CD4-positive, CD25-positive, alpha-beta regulatory T cell (primary cell): ENCODE measurements around the gene ATRN. TPM values are rescaled to one million over a fixed set of nuclear protein-coding genes. Genes with fewer than 3 reads are reported as not detected.

Experiments used
- ATAC-seq, 2 donors: fragments of 150-1000 bp; cut with Tn5 transposase; one replicate each; pipeline ENCODE4 v1.10.0; 2021; ENCODE audit warnings: low read depth in 2 of 2, moderate number of reproducible peaks in 2 of 2, moderate library complexity in 1 of 2
- DNase-seq, 3 donors: peaks; one replicate each; pipeline versions ENCODE4 v3.0.0 to v3.0.0-alpha.2; 2012 to 2022; ENCODE audit warnings: mixed read lengths in 1 of 3
- H3K27ac ChIP-seq: one replicate; pipeline ENCODE4 v1.7.0; 2013; ENCODE audit warnings: mild to moderate bottlenecking, low read length; ENCODE audit not compliant: insufficient read depth, poor library complexity, severe bottlenecking
- H3K27me3 ChIP-seq: one replicate; pipeline ENCODE4 v1.7.0; 2013; ENCODE audit warnings: low read length; ENCODE audit not compliant: control insufficient read depth, insufficient read depth
- H3K36me3 ChIP-seq: one replicate; pipeline ENCODE4 v1.7.0; 2013; ENCODE audit warnings: mild to moderate bottlenecking, low read length, moderate library complexity; ENCODE audit not compliant: control insufficient read depth, insufficient read depth
- H3K4me1 ChIP-seq: 2 replicates; pipeline ENCODE4 v1.7.0; 2013; ENCODE audit warnings: mild to moderate bottlenecking, low read length; ENCODE audit not compliant: insufficient read depth, control insufficient read depth, poor library complexity, severe bottlenecking
- H3K4me3 ChIP-seq: one replicate; pipeline ENCODE4 v1.7.0; 2013; ENCODE audit warnings: low read depth, mild to moderate bottlenecking, low read length, moderate library complexity
- H3K9me3 ChIP-seq, 2 experiments: 1 replicate in 1 of 2; 2 replicates in 1 of 2; pipeline ENCODE4 v1.7.0; 2013; ENCODE audit warnings: low read length in 2 of 2, mild to moderate bottlenecking in 1 of 2, moderate library complexity in 1 of 2; ENCODE audit not compliant: control insufficient read depth in 2 of 2
- H3K27ac Mint-ChIP-seq, 3 donors: one replicate each; pipeline ENCODE4 v1.8.0; 2020 to 2022; ENCODE audit warnings: mild to moderate bottlenecking in 3 of 3, mixed read lengths in 3 of 3, moderate library complexity in 2 of 3
- H3K27me3 Mint-ChIP-seq: one replicate; pipeline ENCODE4 v1.8.0; 2022; ENCODE audit warnings: mild to moderate bottlenecking, mixed read lengths
- H3K36me3 Mint-ChIP-seq: one replicate; pipeline ENCODE4 v1.8.0; 2020; ENCODE audit warnings: mixed read lengths
- H3K4me1 Mint-ChIP-seq, 4 donors: one replicate each; pipeline ENCODE4 v1.8.0; 2020 to 2022; ENCODE audit warnings: mixed read lengths in 4 of 4, mild to moderate bottlenecking in 1 of 4
- H3K4me3 Mint-ChIP-seq, 4 donors: one replicate each; pipeline ENCODE4 v1.8.0; 2020 to 2022; ENCODE audit warnings: mild to moderate bottlenecking in 4 of 4, mixed read lengths in 4 of 4, moderate library complexity in 3 of 4
- H3K9me3 Mint-ChIP-seq, 7 donors: one replicate each; pipeline ENCODE4 v1.8.0; 2020 to 2022; ENCODE audit warnings: mixed read lengths in 7 of 7, mild to moderate bottlenecking in 3 of 7, moderate library complexity in 2 of 7
- polyA plus RNA-seq, 4 donors: library from polyadenylated mRNA; unstranded; fragments of 300-500 nt; fragmentation: Illumina TruSeq; gene quantifications; one replicate each; pipeline ENCODE4 v1.2.3, GENCODE V29; 2021
- total RNA-seq: library from RNA; stranded (reverse); gene quantifications from one replicate; pipeline ENCODE4 v1.2.3, GENCODE V29; 2022

Gene ATRN
- total and polyA plus RNA-seq, 5 donors from 2014 or later: 5.9 to 12.9 (median 7.5) TPM

DNA sequence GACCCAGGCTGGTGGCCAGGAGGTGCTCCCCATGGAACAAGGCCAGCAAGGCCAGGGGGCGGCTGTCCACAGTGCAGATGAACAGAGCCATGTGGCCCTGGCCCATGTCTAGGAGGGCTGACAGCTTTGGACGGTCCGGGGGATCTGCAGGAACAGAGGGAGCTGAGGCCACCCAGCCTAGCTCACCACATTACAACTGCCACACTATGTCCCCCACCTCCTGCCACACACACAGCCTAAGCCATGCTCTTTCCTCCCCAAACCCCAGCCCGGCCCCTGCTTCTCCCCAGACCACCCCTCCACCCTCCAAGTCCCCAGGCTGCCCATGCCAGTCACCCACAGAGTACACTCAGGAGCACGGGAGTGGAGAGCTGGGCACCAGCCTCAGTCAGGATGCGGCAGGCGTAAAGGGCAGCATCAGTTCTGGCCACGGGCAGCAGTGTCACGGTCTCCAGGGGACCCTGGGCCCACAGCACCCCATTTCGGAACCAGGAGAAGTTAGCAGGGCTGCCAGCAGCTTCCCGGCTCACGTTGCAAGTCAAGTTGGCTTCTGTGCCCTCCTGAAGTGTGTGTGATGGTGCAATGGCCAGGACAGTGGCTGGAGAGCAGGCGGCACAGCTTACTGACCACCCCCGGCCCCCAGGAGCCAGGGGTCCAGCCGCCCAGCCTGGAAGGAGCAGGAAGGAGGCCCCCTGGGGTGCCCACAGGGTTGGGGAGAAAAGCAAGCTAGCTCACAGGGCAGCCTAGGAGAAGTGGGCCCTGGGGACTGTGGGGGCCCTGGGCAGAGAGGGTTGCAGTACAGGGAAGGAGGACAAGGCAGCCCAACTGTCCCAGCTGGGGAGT lies 226.1 kb downstream of the ATRN start:
- H3K27me3 ChIP-seq: no peaks in the 10 kb centered on the region
- no peak overlapping the region for H3K4me3 Mint-ChIP-seq
- H3K4me1 Mint-ChIP-seq: no peaks in the 10 kb centered on the region
- no peak overlapping the region for H3K27ac Mint-ChIP-seq
- peaks cover 0 to 3% of the 10 kb centered on the region in 2 experiments for H3K9me3 ChIP-seq
- no peaks in the 10 kb centered on the region for H3K36me3 Mint-ChIP-seq
- DNase-seq (no peak), ATAC-seq (no peak)
- no peaks in the 10 kb centered on the region for H3K36me3 ChIP-seq
- H3K4me1 ChIP-seq: no peaks in the 10 kb centered on the region
- no peak overlapping the region for H3K4me3 ChIP-seq
- no peak overlapping the region for H3K27ac ChIP-seq
- no peaks in the 10 kb centered on the region for H3K9me3 Mint-ChIP-seq
- H3K27me3 Mint-ChIP-seq: peaks cover 4% of the 10 kb centered on the region

- Histone ChIP-seq H3K27ac (no peak overlapping the region), H3K4me3 (no peak overlapping the region), H3K27me3 (no peaks in the 10 kb centered on the region), H3K9me3 (peaks cover 0 to 3% of the 10 kb centered on the region in 2 experiments), H3K36me3 (no peaks in the 10 kb centered on the region), H3K4me1 (no peaks in the 10 kb centered on the region)
- Mint-ChIP-seq H3K4me3 (no peak overlapping the region), H3K27me3 (peaks cover 4% of the 10 kb centered on the region), H3K4me1 (no peaks in the 10 kb centered on the region), H3K9me3 (no peaks in the 10 kb centered on the region), H3K27ac (no peak overlapping the region), H3K36me3 (no peaks in the 10 kb centered on the region)
- no peak for ATAC-seq
- DNase-seq: no peak
Measured at GRCh38 chr20:3697588-3698305, 226.9 kb downstream of the ATRN start.

DNA sequence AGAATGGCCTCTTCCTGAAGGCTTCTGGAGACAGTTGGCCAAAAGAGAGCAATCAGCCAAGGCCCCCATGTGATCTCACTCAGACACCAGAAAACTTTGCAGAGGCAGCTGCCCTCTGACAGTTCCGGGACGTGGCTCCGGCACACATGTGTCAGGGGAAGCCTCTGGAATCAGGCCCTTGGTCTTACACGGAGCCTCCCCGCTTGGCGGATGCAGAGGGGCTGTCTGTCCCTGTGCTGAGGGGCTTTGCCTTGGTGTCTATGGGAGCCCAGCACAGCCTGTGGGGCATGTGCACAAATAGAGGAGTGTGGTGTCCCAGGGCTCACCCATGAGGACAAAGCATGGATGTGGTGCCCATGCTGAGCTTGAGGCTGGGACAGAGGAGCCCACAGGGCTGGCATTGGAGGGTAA lies 227.8 kb downstream of the ATRN start:
- Mint-ChIP-seq H3K9me3 (no peaks in the 10 kb centered on the region), H3K36me3 (no peaks in the 10 kb centered on the region), H3K27ac (no peak overlapping the region), H3K4me1 (no peaks in the 10 kb centered on the region), H3K4me3 (no peak overlapping the region), H3K27me3 (peaks cover 4% of the 10 kb centered on the region)
- no peaks in the 10 kb centered on the region for H3K36me3 ChIP-seq
- H3K4me1 ChIP-seq: no peaks in the 10 kb centered on the region
- no peak for ATAC-seq
- no peak overlapping the region for H3K4me3 ChIP-seq
- no peak for DNase-seq
- H3K27ac ChIP-seq: no peak overlapping the region
- peaks cover 0 to 3% of the 10 kb centered on the region in 2 experiments for H3K9me3 ChIP-seq
- no peaks in the 10 kb centered on the region for H3K27me3 ChIP-seq

DNA sequence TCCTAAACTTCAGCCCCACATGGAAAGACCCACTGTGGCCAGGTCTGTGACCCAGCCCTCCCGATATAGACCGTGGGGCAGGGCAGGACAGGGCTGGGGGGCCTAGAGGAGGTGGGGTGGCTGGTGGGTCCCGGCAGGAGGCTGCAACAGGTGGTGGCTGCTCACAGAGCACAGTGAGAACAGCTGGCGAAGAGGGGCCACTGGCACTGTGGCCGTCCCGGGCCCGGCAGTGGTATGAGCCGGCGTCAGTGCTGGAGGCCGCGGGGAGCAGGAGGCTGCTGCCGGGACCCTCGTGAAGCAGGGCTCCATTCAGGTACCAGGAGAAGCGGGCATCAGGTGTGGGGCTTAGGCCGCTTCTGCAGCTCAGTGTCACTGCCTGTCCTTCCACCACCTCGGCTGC lies 228.2 kb downstream of the ATRN start:
- DNase-seq: no peak
- H3K9me3 ChIP-seq: peaks cover 0 to 3% of the 10 kb centered on the region in 2 experiments
- no peak for ATAC-seq
- H3K27ac ChIP-seq: no peak overlapping the region
- H3K27me3 ChIP-seq: no peaks in the 10 kb centered on the region
- Mint-ChIP-seq H3K4me3 (no peak overlapping the region), H3K4me1 (no peaks in the 10 kb centered on the region), H3K9me3 (no peaks in the 10 kb centered on the region), H3K27me3 (peaks cover 4% of the 10 kb centered on the region), H3K27ac (no peak overlapping the region), H3K36me3 (no peaks in the 10 kb centered on the region)
- no peaks in the 10 kb centered on the region for H3K36me3 ChIP-seq
- H3K4me1 ChIP-seq: no peaks in the 10 kb centered on the region
- no peak overlapping the region for H3K4me3 ChIP-seq

Other genes with a start within 250 kb of the ATRN start
- 0.52 TPM for gene SLC4A11, start 231.8 kb upstream of the ATRN start, total RNA-seq
- gene SLC4A11, start 231.8 kb upstream of the ATRN start, polyA plus RNA-seq: under 1 TPM in 1 of 4 donors, not detected in 3; 0.51 TPM
- gene DNAAF9, start 63.3 kb upstream of the ATRN start, total RNA-seq: 11.7 TPM
- 1 to 10 TPM in 3 of 4 donors, under 1 TPM in 1; 0.73 to 1.9 (median 1.6) TPM for gene DNAAF9, start 63.3 kb upstream of the ATRN start, polyA plus RNA-seq
- gene GFRA4, start 192.4 kb downstream of the ATRN start, total RNA-seq: not detected
- not detected for gene GFRA4, start 192.4 kb downstream of the ATRN start, polyA plus RNA-seq
- not detected for gene ADAM33, start 211.0 kb downstream of the ATRN start, total RNA-seq
- not detected for gene ADAM33, start 211.0 kb downstream of the ATRN start, polyA plus RNA-seq
- not detected for gene SIGLEC1, start 241.6 kb downstream of the ATRN start, total RNA-seq
- gene SIGLEC1, start 241.6 kb downstream of the ATRN start, polyA plus RNA-seq: not detected